Naive B cell (primary cell): Measurements from ENCODE around the gene INTS6L. TPM values are rescaled to one million over a fixed set of nuclear protein-coding genes. Genes with fewer than 3 reads are reported as not detected.

Source experiments
- ATAC-seq, 2 donors: fragments of 150-1000 bp; cut with Tn5 transposase; 2 replicates each; pipeline ENCODE4 v1.10.0; 2021; ENCODE audit warnings: low read depth in 2 of 2, mild to moderate bottlenecking in 2 of 2, moderate library complexity in 2 of 2
- DNase-seq: peaks from one replicate; pipeline ENCODE4 v3.0.0; 2022
- H3K27ac Mint-ChIP-seq, 6 donors: one replicate each; pipeline ENCODE4 v1.8.0; 2020 to 2022; ENCODE audit warnings: mild to moderate bottlenecking in 6 of 6, mixed read lengths in 6 of 6, moderate library complexity in 5 of 6, inconsistent platforms in 2 of 6
- H3K27me3 Mint-ChIP-seq, 3 donors: one replicate each; pipeline ENCODE4 v1.8.0; 2021 to 2022; ENCODE audit warnings: mixed read lengths in 3 of 3, mild to moderate bottlenecking in 1 of 3
- H3K36me3 Mint-ChIP-seq, 2 donors: one replicate each; pipeline ENCODE4 v1.8.0; 2020 to 2022; ENCODE audit warnings: mixed read lengths in 2 of 2, inconsistent platforms in 1 of 2, mild to moderate bottlenecking in 1 of 2
- H3K4me1 Mint-ChIP-seq, 3 donors: one replicate each; pipeline ENCODE4 v1.8.0; 2020 to 2022; ENCODE audit warnings: mixed read lengths in 3 of 3, inconsistent platforms in 1 of 3, mild to moderate bottlenecking in 1 of 3, moderate library complexity in 1 of 3
- H3K4me3 Mint-ChIP-seq, 8 donors: one replicate each; pipeline ENCODE4 v1.8.0; 2020 to 2022; ENCODE audit warnings: mild to moderate bottlenecking in 8 of 8, mixed read lengths in 8 of 8, moderate library complexity in 8 of 8, inconsistent platforms in 2 of 8
- H3K9me3 Mint-ChIP-seq, 7 donors: one replicate each; pipeline ENCODE4 v1.8.0; 2020 to 2022; ENCODE audit warnings: mixed read lengths in 7 of 7, mild to moderate bottlenecking in 5 of 7, inconsistent platforms in 2 of 7, moderate library complexity in 1 of 7
- polyA plus RNA-seq, 6 donors: library from polyadenylated mRNA; unstranded; fragments of 300-500 nt; fragmentation: Illumina TruSeq; gene quantifications; one replicate each; pipeline ENCODE4 v1.2.3, GENCODE V29; 2021; ENCODE audit warnings: low read depth in 6 of 6

Gene INTS6L
- polyA plus RNA-seq, 6 donors from 2014 or later, result 4.7 to 8.1 (median 6.2) TPM

DNA sequence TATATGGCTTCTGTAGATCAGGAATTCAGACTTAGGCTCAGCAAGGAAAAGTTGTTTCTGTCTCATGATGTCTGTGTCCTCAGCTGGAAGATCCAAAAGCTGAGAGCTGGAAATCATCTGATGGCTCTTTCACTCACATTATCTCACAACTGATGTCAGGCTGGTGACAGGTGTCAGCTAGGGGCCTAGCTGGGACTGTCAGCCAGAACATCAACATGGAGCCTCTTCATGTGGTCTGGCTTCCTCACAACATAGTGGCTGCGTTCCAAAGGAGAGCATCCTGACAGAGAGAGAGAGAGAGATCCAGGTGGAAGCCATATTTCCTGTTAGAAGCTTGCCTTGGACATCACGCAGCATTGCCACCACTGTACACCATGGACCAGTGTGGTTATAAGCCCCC, 10.6 kb upstream of the INTS6L start:
- DNase-seq (no peak), ATAC-seq (no peak)
- peaks cover 0 to 17% (median 5%) of the 10 kb centered on the region in 3 donors for H3K27me3 Mint-ChIP-seq
- H3K9me3 Mint-ChIP-seq, result peaks cover 0 to 2% (median 0%) of the 10 kb centered on the region in 7 donors
- no peaks in the 10 kb centered on the region for H3K36me3 Mint-ChIP-seq
- no peaks in the 10 kb centered on the region for H3K4me1 Mint-ChIP-seq
- H3K4me3 Mint-ChIP-seq, result no peak overlapping the region
- no peak overlapping the region for H3K27ac Mint-ChIP-seq

DNA sequence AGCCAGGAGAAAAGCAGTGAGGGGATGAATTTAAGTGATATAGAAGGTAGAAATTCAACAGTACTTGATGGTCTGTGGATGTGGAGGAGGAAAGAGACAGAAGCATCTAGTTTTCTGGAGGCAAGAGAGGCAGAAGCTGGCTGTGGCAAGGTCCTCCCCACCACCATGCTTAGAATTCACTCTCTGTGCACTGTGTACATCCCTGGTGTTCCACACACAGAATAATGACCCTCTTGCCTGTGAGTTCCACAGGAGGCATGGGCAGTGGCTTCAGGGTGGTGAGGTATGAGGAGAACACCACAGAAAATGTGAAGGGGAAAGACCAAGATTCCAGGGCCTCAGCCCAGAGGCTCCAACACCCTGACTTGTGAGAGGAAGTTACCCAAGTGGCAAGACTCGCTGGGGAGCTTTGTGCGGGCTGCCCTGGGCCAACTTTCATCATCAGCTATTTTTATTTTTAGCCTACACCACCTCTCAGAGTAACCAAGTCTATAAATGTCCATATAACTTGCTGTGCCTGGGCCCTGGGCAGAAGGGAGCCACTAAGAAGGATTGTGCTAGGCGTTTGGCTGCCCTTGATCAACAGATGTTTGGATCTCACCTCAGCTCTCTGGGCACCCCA, 7.8 kb upstream of the INTS6L start:
- DNase-seq (no peak), ATAC-seq (no peak)
- H3K9me3 Mint-ChIP-seq, result peaks cover 0 to 4% (median 0%) of the 10 kb centered on the region in 7 donors
- no peak overlapping the region for H3K4me3 Mint-ChIP-seq
- H3K27ac Mint-ChIP-seq, result no peak overlapping the region
- H3K36me3 Mint-ChIP-seq, result no peaks in the 10 kb centered on the region
- H3K4me1 Mint-ChIP-seq, result no peaks in the 10 kb centered on the region
- peaks cover 0 to 17% (median 5%) of the 10 kb centered on the region in 3 donors for H3K27me3 Mint-ChIP-seq

DNA sequence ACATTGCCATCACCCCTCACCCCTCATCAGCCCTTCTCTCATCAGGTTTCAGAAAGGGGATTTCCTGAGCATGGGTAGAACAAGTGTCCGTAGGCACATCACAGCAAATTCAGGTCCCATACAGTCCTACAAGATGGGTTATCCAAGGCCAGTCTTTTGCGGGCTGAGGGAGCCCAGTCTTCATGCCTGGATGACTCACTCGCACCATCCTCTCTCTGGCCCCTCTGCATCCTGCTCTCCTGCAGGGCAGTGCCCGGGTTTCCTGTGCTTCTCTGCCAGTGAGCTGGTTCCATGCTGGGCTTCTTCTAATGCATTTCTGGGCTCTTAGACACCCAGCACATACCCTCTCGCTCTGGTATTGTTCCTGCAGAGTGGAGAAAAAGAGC, 7.3 kb upstream of the INTS6L start:
- Mint-ChIP-seq H3K27me3 (peaks cover 0 to 12% (median 5%) of the 10 kb centered on the region in 3 donors), H3K27ac (no peak overlapping the region), H3K4me1 (no peaks in the 10 kb centered on the region), H3K4me3 (no peak overlapping the region), H3K36me3 (no peaks in the 10 kb centered on the region), H3K9me3 (peaks cover 0 to 4% (median 0%) of the 10 kb centered on the region in 7 donors)
- DNase-seq (no peak), ATAC-seq (no peak)

- Mint-ChIP-seq H3K4me3 (no peak overlapping the region), H3K4me1 (peaks cover 4 to 7% (median 7%) of the 10 kb centered on the region in 3 donors), H3K27ac (no peak overlapping the region), H3K9me3 (peaks cover 0 to 4% (median 1%) of the 10 kb centered on the region in 7 donors), H3K36me3 (peaks cover 0 to 5% of the 10 kb centered on the region in 2 donors), H3K27me3 (peaks cover 0 to 10% (median 5%) of the 10 kb centered on the region in 3 donors)
- DNase-seq, result no peak
- ATAC-seq, result no peak
Measured at GRCh38 chrX:135516376-135516775, 4.1 kb upstream of the INTS6L start.

DNA sequence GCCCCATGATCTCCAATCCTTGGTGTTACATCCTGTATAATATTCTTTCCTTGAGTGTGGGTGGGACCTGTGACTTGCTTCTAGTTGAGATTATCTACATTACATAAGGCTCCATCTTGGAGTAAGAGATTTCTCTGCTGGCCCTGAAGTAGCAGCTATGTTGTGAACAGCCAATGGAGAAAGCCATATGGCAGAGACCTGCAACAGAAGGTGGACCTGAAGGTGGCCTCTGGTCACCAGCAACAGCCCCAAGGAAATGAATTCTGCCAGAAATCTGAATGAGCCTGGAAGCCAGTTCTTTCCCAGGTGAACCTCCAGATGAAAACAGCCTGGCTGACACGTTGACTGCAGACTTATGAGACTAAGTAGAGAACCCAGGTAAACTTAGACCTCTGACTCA, 2.3 kb upstream of the INTS6L start:
- Mint-ChIP-seq H3K27me3 (peaks cover 0 to 10% (median 5%) of the 10 kb centered on the region in 3 donors), H3K4me1 (peaks cover 12 to 18% (median 17%) of the 10 kb centered on the region in 3 donors), H3K4me3 (no peak overlapping the region), H3K9me3 (peaks cover 0 to 4% (median 0%) of the 10 kb centered on the region in 7 donors), H3K27ac (no peak overlapping the region), H3K36me3 (peaks cover 0 to 5% of the 10 kb centered on the region in 2 donors)
- no peak for ATAC-seq
- DNase-seq, result no peak

DNA sequence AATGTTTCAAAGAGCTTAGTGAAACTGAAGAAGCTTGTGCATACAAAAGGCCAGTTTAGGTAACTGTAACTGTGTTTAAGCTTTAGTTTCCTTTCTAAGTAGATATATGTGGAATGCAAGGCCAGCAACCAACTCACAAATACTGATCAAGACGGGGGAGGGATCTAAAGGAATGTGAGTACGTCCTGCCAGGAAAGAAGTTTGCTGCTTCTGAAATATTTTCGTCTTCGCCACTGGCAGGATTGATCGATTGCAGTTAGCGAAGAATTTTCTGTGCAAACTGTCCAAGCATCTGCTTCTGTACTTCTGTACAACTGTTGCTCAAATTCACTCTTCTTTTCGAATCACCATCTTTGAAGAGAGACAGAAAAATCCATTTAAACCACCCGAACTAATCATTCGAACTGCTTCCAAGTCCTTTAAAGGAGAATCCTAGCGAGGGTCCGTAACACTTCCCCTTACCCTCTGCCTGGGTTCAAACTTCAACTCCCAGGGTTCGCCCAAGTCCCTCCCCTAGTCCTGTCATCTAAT, 373 bp upstream of the INTS6L start:
- DNase-seq (no peak), ATAC-seq (no peak)
- peaks cover 0 to 5% of the 10 kb centered on the region in 2 donors for H3K36me3 Mint-ChIP-seq
- peak overlapping the region; percentile 96 to 100 (median 98) for H3K4me3 Mint-ChIP-seq
- no peaks in the 10 kb centered on the region for H3K27me3 Mint-ChIP-seq
- H3K4me1 Mint-ChIP-seq, result peaks cover 12 to 27% (median 20%) of the 10 kb centered on the region in 3 donors
- peak overlapping the region in 5 of 6 donors; percentile 96 to 100 (median 99) for H3K27ac Mint-ChIP-seq
- peaks cover 0 to 4% (median 0%) of the 10 kb centered on the region in 7 donors for H3K9me3 Mint-ChIP-seq

- peaks cover 0 to 5% of the 10 kb centered on the region in 2 donors for H3K36me3 Mint-ChIP-seq
- DNase-seq, result peak; percentile 70
- peak overlapping the region; percentile 96 to 100 (median 98) for H3K4me3 Mint-ChIP-seq
- H3K4me1 Mint-ChIP-seq, result peaks cover 17 to 34% (median 20%) of the 10 kb centered on the region in 3 donors
- H3K9me3 Mint-ChIP-seq, result peaks cover 0 to 4% (median 0%) of the 10 kb centered on the region in 7 donors
- peak; percentile 58 to 66 for ATAC-seq
- peak overlapping the region; percentile 77 to 99 (median 96) for H3K27ac Mint-ChIP-seq
- no peaks in the 10 kb centered on the region for H3K27me3 Mint-ChIP-seq
Measured at GRCh38 chrX:135521405-135522131, 1.1 kb downstream of the INTS6L start.

DNA sequence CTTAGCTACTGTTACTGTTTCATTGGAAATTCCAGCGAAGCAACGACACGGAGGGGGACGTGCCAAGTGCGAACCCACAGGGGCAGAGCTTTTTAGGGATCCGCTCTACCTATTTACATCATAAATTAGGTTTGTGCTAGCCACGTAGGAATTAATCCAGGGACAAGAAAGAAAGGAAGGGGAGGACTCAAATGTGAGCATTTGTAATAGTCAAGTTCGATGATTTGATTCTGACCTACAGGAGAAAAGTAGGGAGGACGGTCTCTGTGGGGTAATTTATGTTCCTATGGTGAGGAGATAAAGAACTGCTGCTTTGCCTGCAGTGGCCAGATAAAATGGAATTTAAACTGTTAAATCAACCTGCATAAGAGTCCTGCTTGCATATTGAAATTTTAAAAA, 1.7 kb downstream of the INTS6L start:
- Mint-ChIP-seq H3K27ac (peak overlapping the region; percentile 77 to 98 (median 96)), H3K4me1 (peaks cover 18 to 37% (median 20%) of the 10 kb centered on the region in 3 donors), H3K9me3 (peaks cover 0 to 4% (median 0%) of the 10 kb centered on the region in 7 donors), H3K36me3 (peaks cover 0 to 5% of the 10 kb centered on the region in 2 donors), H3K27me3 (no peaks in the 10 kb centered on the region), H3K4me3 (peak overlapping the region; percentile 90 to 99 (median 95))
- DNase-seq, result no peak
- ATAC-seq, result no peak

GRCh38 chrX:135522878-135523693, 2.6 kb downstream of the INTS6L start:
- DNase-seq (no peak), ATAC-seq (no peak)
- H3K27me3 Mint-ChIP-seq, result no peaks in the 10 kb centered on the region
- H3K27ac Mint-ChIP-seq, result peak overlapping the region; percentile 43 to 96 (median 64)
- H3K36me3 Mint-ChIP-seq, result peaks cover 0 to 5% of the 10 kb centered on the region in 2 donors
- peaks cover 22 to 47% (median 25%) of the 10 kb centered on the region in 3 donors for H3K4me1 Mint-ChIP-seq
- peak overlapping the region in 4 of 8 donors; percentile 96 to 99 (median 97) for H3K4me3 Mint-ChIP-seq
- peaks cover 0 to 4% (median 0%) of the 10 kb centered on the region in 7 donors for H3K9me3 Mint-ChIP-seq

- H3K9me3 Mint-ChIP-seq, result no peaks in the 10 kb centered on the region
- no peak overlapping the region for H3K4me3 Mint-ChIP-seq
- peaks cover 22 to 50% (median 28%) of the 10 kb centered on the region in 3 donors for H3K4me1 Mint-ChIP-seq
- peak overlapping the region in 1 of 6 donors; percentile 63 for H3K27ac Mint-ChIP-seq
- H3K27me3 Mint-ChIP-seq, result no peaks in the 10 kb centered on the region
- no peak for ATAC-seq
- no peak for DNase-seq
- no peaks in the 10 kb centered on the region for H3K36me3 Mint-ChIP-seq
Measured at GRCh38 chrX:135528254-135528653, 7.8 kb downstream of the INTS6L start.

- no peak overlapping the region for H3K27ac Mint-ChIP-seq
- no peaks in the 10 kb centered on the region for H3K36me3 Mint-ChIP-seq
- ATAC-seq (no peak), DNase-seq (no peak)
- H3K9me3 Mint-ChIP-seq, result no peaks in the 10 kb centered on the region
- no peaks in the 10 kb centered on the region for H3K27me3 Mint-ChIP-seq
- H3K4me3 Mint-ChIP-seq, result no peak overlapping the region
- peaks cover 22 to 50% (median 28%) of the 10 kb centered on the region in 3 donors for H3K4me1 Mint-ChIP-seq
Measured at GRCh38 chrX:135528756-135529155, 8.3 kb downstream of the INTS6L start.

DNA sequence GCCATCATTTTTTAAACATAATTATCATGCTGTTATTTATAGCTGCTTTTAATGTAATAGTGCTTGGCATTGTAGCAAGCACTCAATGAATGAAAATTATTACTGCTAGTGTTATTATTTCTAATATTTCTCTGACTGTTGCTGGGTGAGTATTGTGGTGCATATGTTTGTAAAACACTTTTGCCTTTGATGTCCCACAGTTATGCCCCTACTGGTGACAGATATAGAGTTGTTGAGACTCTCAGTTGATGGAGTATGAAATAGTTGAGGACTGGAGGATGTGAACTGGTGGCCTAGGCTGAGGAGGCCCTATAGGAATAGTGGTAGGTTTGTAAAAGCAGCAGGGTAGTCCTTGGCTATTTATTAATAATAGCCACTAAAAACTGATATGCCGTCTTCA, 9.6 kb downstream of the INTS6L start:
- H3K9me3 Mint-ChIP-seq, result no peaks in the 10 kb centered on the region
- H3K4me1 Mint-ChIP-seq, result peaks cover 22 to 40% (median 26%) of the 10 kb centered on the region in 3 donors
- no peak overlapping the region for H3K27ac Mint-ChIP-seq
- DNase-seq (no peak), ATAC-seq (no peak)
- no peak overlapping the region for H3K4me3 Mint-ChIP-seq
- H3K27me3 Mint-ChIP-seq, result no peaks in the 10 kb centered on the region
- no peaks in the 10 kb centered on the region for H3K36me3 Mint-ChIP-seq

- Mint-ChIP-seq H3K27ac (peak overlapping the region in 4 of 6 donors; percentile 1 to 65 (median 32)), H3K4me3 (no peak overlapping the region), H3K36me3 (no peaks in the 10 kb centered on the region), H3K27me3 (no peaks in the 10 kb centered on the region), H3K9me3 (peaks cover 0 to under 1% (median 0%) of the 10 kb centered on the region in 7 donors), H3K4me1 (peaks cover 19 to 33% (median 29%) of the 10 kb centered on the region in 3 donors)
- DNase-seq (no peak), ATAC-seq (no peak)
Measured at GRCh38 chrX:135531813-135532212, 11.4 kb downstream of the INTS6L start.
